H9 (cell line): ENCODE data around the gene KRT78. TPM values are rescaled to one million over a fixed set of nuclear protein-coding genes. Genes with fewer than 3 reads are reported as not detected.
"Not testable (repeated sequence)": the region's sequence is repeated elsewhere in the genome, so short reads cannot be mapped to it uniquely, and the experiment has no call there.

ENCODE experiments used
- DNase-seq: peaks from one replicate; pipeline ENCODE4 v3.0.0-alpha.2; 2017
- H2AFZ ChIP-seq: one replicate; pipeline ENCODE4 v1.6.1; 2013; ENCODE audit warnings: mild to moderate bottlenecking, low read length, control low read depth, moderate library complexity
- H2AK5ac ChIP-seq: 2 replicates; pipeline ENCODE4 v1.6.1; 2013; ENCODE audit warnings: low read length, control low read depth, mixed read lengths; ENCODE audit not compliant: insufficient read length
- H2BK120ac ChIP-seq: one replicate; pipeline ENCODE4 v1.6.1; 2013; ENCODE audit warnings: low read depth, mild to moderate bottlenecking, low read length, control low read depth, inconsistent platforms; ENCODE audit not compliant: poor library complexity, severe bottlenecking
- H2BK12ac ChIP-seq: 2 replicates; pipeline ENCODE4 v1.6.1; 2013; ENCODE audit warnings: low read length, control low read depth, mixed read lengths, low read depth; ENCODE audit not compliant: insufficient read length
- H2BK15ac ChIP-seq: 2 replicates; pipeline ENCODE4 v1.6.1; 2013; ENCODE audit warnings: low read depth, low read length, control low read depth
- H2BK20ac ChIP-seq: one replicate; pipeline ENCODE4 v1.6.1; 2013; ENCODE audit warnings: low read depth, mild to moderate bottlenecking, low read length, control low read depth, inconsistent platforms; ENCODE audit not compliant: poor library complexity, severe bottlenecking
- H2BK5ac ChIP-seq: 2 replicates; pipeline ENCODE4 v1.6.1; 2013; ENCODE audit warnings: low read length, control low read depth, mixed read lengths; ENCODE audit not compliant: insufficient read length
- H3K14ac ChIP-seq: 2 replicates; pipeline ENCODE4 v1.6.1; 2013; ENCODE audit warnings: low read length, control low read depth; ENCODE audit not compliant: insufficient read depth
- H3K18ac ChIP-seq: 2 replicates; pipeline ENCODE4 v1.6.1; 2013; ENCODE audit warnings: low read depth, mild to moderate bottlenecking, mixed read lengths, low read length, control low read depth; ENCODE audit not compliant: insufficient read length
- H3K23ac ChIP-seq: 2 replicates; pipeline ENCODE4 v1.6.1; 2013; ENCODE audit warnings: low read length, control low read depth, mixed read lengths, low read depth; ENCODE audit not compliant: insufficient read length
- H3K23me2 ChIP-seq: 2 replicates; pipeline ENCODE4 v1.6.1; 2013; ENCODE audit warnings: low read depth, mild to moderate bottlenecking, mixed read lengths, low read length, control low read depth; ENCODE audit not compliant: insufficient read length, poor library complexity, severe bottlenecking
- H3K27ac ChIP-seq: 2 replicates; pipeline ENCODE4 v1.5.1; 2013; ENCODE audit warnings: low read length, control low read depth, mixed read lengths, low read depth; ENCODE audit not compliant: insufficient read length
- H3K27me3 ChIP-seq: 2 replicates; pipeline ENCODE4 v1.6.1; 2013; ENCODE audit warnings: low read length, control low read depth, inconsistent platforms; ENCODE audit not compliant: insufficient read depth
- H3K4ac ChIP-seq: 2 replicates; pipeline ENCODE4 v1.6.1; 2013; ENCODE audit warnings: low read depth, mild to moderate bottlenecking, control low read depth, inconsistent platforms, low read length, moderate library complexity
- H3K4me1 ChIP-seq: 2 replicates; pipeline ENCODE4 v1.6.1; 2013; ENCODE audit warnings: low read length, control low read depth, inconsistent platforms; ENCODE audit not compliant: insufficient read depth
- H3K4me2 ChIP-seq: 2 replicates; pipeline ENCODE4 v1.6.1; 2013; ENCODE audit warnings: low read length, control low read depth, mixed read lengths; ENCODE audit not compliant: insufficient read length, insufficient read depth
- H3K56ac ChIP-seq: 2 replicates; pipeline ENCODE4 v1.6.1; 2013; ENCODE audit warnings: low read depth, mild to moderate bottlenecking, mixed read lengths, low read length, control low read depth; ENCODE audit not compliant: insufficient read length
- H3K79me1 ChIP-seq: 2 replicates; pipeline ENCODE4 v1.6.1; 2013; ENCODE audit warnings: low read depth, mild to moderate bottlenecking, moderate library complexity, low read length, control low read depth, inconsistent platforms; ENCODE audit not compliant: insufficient read depth, poor library complexity, severe bottlenecking
- H3K79me2 ChIP-seq: 2 replicates; pipeline ENCODE4 v1.6.1; 2013; ENCODE audit warnings: low read length, control low read depth, inconsistent platforms; ENCODE audit not compliant: insufficient read depth
- H3K9ac ChIP-seq: 2 replicates; pipeline ENCODE4 v1.6.1; 2013; ENCODE audit warnings: low read length, control low read depth, mixed read lengths; ENCODE audit not compliant: insufficient read length; ENCODE audit errors: extremely low read depth
- H3K9me3 ChIP-seq: one replicate; pipeline ENCODE4 v1.6.1; 2013; ENCODE audit warnings: low read depth, low read length, inconsistent platforms; ENCODE audit not compliant: control insufficient read depth
- H3T11ph ChIP-seq: one replicate; pipeline ENCODE4 v1.6.1; 2013; ENCODE audit warnings: mild to moderate bottlenecking, low read length, control low read depth, inconsistent platforms
- H4K20me1 ChIP-seq: one replicate; pipeline ENCODE4 v1.6.1; 2013; ENCODE audit not compliant: control insufficient read depth, insufficient read length, insufficient read depth
- H4K5ac ChIP-seq: 2 replicates; pipeline ENCODE4 v1.6.1; 2013; ENCODE audit warnings: low read depth, mild to moderate bottlenecking, mixed read lengths, low read length, control low read depth; ENCODE audit not compliant: insufficient read length
- H4K8ac ChIP-seq: replicated peaks from 2 replicates; pipeline ENCODE4 v1.6.1; 2013; ENCODE audit warnings: low read length, control low read depth, mixed read lengths, low read depth; ENCODE audit not compliant: insufficient read length
- H4K91ac ChIP-seq: 2 replicates; pipeline ENCODE4 v1.6.1; 2013; ENCODE audit warnings: low read depth, mild to moderate bottlenecking, moderate library complexity, mixed read lengths, low read length, control low read depth; ENCODE audit not compliant: insufficient read length
- H3K27ac Mint-ChIP-seq, 3 experiments: 2 replicates in 2 of 3; 3 replicates in 1 of 3; pipeline ENCODE4 v1.8.0; 2020 to 2021; ENCODE audit warnings: mixed read lengths in 3 of 3, mild to moderate bottlenecking in 1 of 3, moderate library complexity in 1 of 3
- H3K27me3 Mint-ChIP-seq: 2 replicates; pipeline ENCODE4 v1.8.0; 2021; ENCODE audit warnings: low read depth, mild to moderate bottlenecking, moderate library complexity, mixed read lengths
- H3K36me3 Mint-ChIP-seq, 3 experiments: 2 replicates in 2 of 3; 3 replicates in 1 of 3; pipeline ENCODE4 v1.8.0; 2020 to 2021; ENCODE audit warnings: low read depth in 3 of 3, mixed read lengths in 3 of 3; ENCODE audit not compliant: insufficient read depth in 1 of 3
- H3K4me1 Mint-ChIP-seq, 2 experiments: 2 replicates each; pipeline ENCODE4 v1.8.0; 2020; ENCODE audit warnings: mixed read lengths in 2 of 2
- H3K4me3 Mint-ChIP-seq, 2 experiments: 2 replicates in 1 of 2; 3 replicates in 1 of 2; pipeline ENCODE4 v1.8.0; 2020 to 2021; ENCODE audit warnings: mild to moderate bottlenecking in 2 of 2, mixed read lengths in 2 of 2, moderate library complexity in 1 of 2
- H3K9me3 Mint-ChIP-seq, 2 experiments: 2 replicates in 1 of 2; 3 replicates in 1 of 2; pipeline ENCODE4 v1.8.0; 2020; ENCODE audit warnings: mild to moderate bottlenecking in 2 of 2, mixed read lengths in 2 of 2, moderate library complexity in 1 of 2
- WGBS: extraction: QIAGEN DNeasy Blood & Tissue Kit; methylation state at CpG from one replicate; pipeline ENCODE4 v1.1.7; 2013; ENCODE audit warnings: missing lambda C conversion rate, low lambda C conversion rate, mixed read lengths; ENCODE audit not compliant: insufficient read length; ENCODE audit errors: extremely low coverage; 5-methylcytosine and 5-hydroxymethylcytosine counted together
- total RNA-seq: library from RNA; stranded (reverse); gene quantifications from 2 replicates; pipeline ENCODE4 v1.2.1, GENCODE V29; 2021
- TF ChIP-seq, protein P1 (sequence below): fragments of 200-600 bp; sonication (generic); conservative IDR thresholded peaks from 3 replicates; pipeline ENCODE4 v1.8.0; 2021; ENCODE audit warnings: antibody characterized with exemption, mild to moderate bottlenecking

The KRT78 gene
- total RNA-seq, 1 experiment from 2014 or later, result not detected

DNA sequence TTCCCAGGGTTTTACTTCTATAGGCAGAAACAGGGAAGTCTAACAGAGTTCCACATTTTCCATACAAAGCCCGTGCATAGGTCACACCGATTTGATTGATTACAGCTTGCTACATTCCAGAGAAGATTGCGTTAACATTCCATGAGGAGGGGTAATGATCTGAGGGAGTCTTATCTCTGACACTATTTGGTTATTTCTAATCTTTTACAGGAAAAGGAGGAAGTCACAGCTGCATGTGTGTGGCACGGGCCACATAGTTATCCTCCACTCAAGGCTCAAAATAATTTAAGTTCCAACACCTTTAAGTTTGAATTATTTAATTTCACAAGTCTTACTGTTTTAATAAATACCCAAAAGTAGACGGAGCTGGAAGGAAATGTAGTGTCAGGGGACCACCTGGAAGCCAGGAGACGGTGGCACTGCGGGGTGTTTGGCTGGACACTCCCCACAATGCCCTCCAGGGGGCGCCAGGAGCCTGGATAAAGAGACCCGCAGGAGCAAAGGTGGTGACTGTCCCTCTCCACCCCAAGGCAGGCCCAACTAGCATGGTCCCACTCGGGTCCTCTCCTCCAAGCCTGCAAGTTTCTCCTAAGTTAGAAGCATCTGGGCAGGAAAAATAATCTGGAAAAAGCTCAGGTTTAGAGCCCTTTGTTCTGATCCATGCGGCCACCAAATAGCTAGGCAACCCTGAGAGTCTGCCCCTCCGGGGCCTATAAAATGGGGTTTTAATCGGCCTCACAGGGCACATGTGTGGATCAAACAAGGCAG lies 35.9 kb upstream of the KRT78 start:
- Histone ChIP-seq H3K79me1 (no peaks in the 10 kb centered on the region), H3K14ac (no peak overlapping the region), H4K8ac (no peak overlapping the region), H2BK15ac (no peak overlapping the region), H3K56ac (no peak overlapping the region), H3T11ph (no peak overlapping the region), H4K5ac (no peak overlapping the region), H3K23me2 (no peaks in the 10 kb centered on the region), H3K27ac (no peak overlapping the region), H3K9ac (no peak overlapping the region), H3K4me1 (no peaks in the 10 kb centered on the region), H3K18ac (no peak overlapping the region), H4K91ac (no peak overlapping the region), H3K79me2 (no peaks in the 10 kb centered on the region), H3K4ac (no peak overlapping the region), H4K20me1 (no peaks in the 10 kb centered on the region), H3K23ac (no peak overlapping the region), H2BK5ac (no peak overlapping the region), H2BK120ac (no peak overlapping the region), H2AK5ac (no peak overlapping the region), H2BK20ac (no peak overlapping the region), H3K9me3 (no peaks in the 10 kb centered on the region), H2BK12ac (no peak overlapping the region), H3K27me3 (no peaks in the 10 kb centered on the region), H3K4me2 (no peak overlapping the region), H2AFZ (no peak overlapping the region)
- H3K4me3 Mint-ChIP-seq, result no peak overlapping the region
- DNase-seq, result peak; percentile 90
- no CpG with 5 or more reads among the region's 13 CpGs for WGBS
- no peaks in the 10 kb centered on the region for H3K36me3 Mint-ChIP-seq
- H3K4me1 Mint-ChIP-seq, result peaks cover 0 to 7% of the 10 kb centered on the region in 2 experiments; a peak in 1 of 4 replicates
- peaks cover 11% of the 10 kb centered on the region for H3K27me3 Mint-ChIP-seq
- TF ChIP-seq, protein P1, sequence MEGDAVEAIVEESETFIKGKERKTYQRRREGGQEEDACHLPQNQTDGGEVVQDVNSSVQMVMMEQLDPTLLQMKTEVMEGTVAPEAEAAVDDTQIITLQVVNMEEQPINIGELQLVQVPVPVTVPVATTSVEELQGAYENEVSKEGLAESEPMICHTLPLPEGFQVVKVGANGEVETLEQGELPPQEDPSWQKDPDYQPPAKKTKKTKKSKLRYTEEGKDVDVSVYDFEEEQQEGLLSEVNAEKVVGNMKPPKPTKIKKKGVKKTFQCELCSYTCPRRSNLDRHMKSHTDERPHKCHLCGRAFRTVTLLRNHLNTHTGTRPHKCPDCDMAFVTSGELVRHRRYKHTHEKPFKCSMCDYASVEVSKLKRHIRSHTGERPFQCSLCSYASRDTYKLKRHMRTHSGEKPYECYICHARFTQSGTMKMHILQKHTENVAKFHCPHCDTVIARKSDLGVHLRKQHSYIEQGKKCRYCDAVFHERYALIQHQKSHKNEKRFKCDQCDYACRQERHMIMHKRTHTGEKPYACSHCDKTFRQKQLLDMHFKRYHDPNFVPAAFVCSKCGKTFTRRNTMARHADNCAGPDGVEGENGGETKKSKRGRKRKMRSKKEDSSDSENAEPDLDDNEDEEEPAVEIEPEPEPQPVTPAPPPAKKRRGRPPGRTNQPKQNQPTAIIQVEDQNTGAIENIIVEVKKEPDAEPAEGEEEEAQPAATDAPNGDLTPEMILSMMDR, result peak; percentile 97
- H3K9me3 Mint-ChIP-seq, result no peaks in the 10 kb centered on the region
- H3K27ac Mint-ChIP-seq, result no peak overlapping the region

- not testable (repeated sequence) for DNase-seq, H3K18ac ChIP-seq, H3K79me2 ChIP-seq, H2BK15ac ChIP-seq, H3K9ac ChIP-seq, H2AK5ac ChIP-seq, H3T11ph ChIP-seq, H2BK20ac ChIP-seq, H3K27me3 ChIP-seq, H4K91ac ChIP-seq, H2BK120ac ChIP-seq, H3K23me2 ChIP-seq, H3K4me1 ChIP-seq, H3K36me3 Mint-ChIP-seq, H3K56ac ChIP-seq, H3K4ac ChIP-seq, H3K9me3 Mint-ChIP-seq, H2AFZ ChIP-seq, H3K27ac Mint-ChIP-seq, H4K5ac ChIP-seq, H3K23ac ChIP-seq, H4K20me1 ChIP-seq, H2BK5ac ChIP-seq, H3K79me1 ChIP-seq, H3K27ac ChIP-seq, H2BK12ac ChIP-seq, H3K9me3 ChIP-seq, H3K14ac ChIP-seq, H3K4me2 ChIP-seq, H4K8ac ChIP-seq, H3K4me3 Mint-ChIP-seq
- H3K4me1 Mint-ChIP-seq, result peaks cover 2 to 16% of the 10 kb centered on the region in 2 experiments; a peak in 3 of 4 replicates
- peaks cover 25% of the 10 kb centered on the region for H3K27me3 Mint-ChIP-seq
- no CpG with 5 or more reads among the region's 8 CpGs for WGBS
These were observed 31.7 kb upstream of the KRT78 start for GRCh38 chr12:52880499-52880898.
